ENCODE data around the gene MSLN. TPM values are rescaled to one million over a fixed set of nuclear protein-coding genes. Genes with fewer than 3 reads are reported as not detected.

MSLN gene
- not detected in 2 replicates for total RNA-seq

DNA sequence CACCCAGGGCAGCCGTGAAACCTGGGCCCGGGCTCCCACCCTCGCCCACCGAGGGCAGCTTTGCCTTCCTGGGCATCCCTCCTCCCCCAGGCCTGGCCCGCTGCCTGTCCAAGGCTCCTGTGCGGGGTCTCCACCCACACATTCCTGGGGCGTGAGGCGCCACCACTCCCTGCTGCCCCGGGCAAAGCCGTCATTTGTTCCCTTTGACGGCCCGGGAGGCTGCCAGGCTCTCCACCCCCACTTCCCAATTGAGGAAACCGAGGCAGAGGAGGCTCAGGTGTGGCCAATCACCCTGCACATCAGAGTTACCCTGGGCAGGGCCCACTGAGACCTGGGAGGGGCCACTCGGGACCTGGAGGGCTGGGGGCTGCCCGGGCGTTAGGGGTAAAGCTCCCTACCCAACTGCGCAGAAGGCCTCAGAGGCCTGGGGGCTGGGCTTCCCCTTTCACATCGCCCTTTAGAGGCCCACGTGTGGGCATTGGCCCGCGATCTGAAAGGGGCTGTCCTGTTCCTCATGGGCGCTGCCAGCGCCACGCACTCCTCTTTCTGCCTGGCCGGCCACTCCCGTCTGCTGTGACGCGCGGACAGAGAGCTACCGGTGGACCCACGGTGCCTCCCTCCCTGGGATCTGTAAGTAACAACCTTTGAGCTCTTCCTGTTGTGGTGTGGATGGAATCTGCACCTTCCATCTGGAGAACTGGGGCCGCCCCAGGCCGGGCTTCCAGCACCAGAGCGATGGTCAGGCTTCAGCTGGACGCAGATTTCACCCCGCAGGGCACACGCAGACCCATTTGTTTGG is at the start of gene MSLN:
Gene MSLN (plus strand): TSS at position 190 of the 799 bp plus-strand sequence. CDS start 1,947 bp downstream, outside the sequence.

GRCh38 chr16:714558-715476 is 45.7 kb upstream of the MSLN start, which contains the start of gene METRN:
Gene METRN, plus strand, starts transcription at chr16:715118. Its CDS starts 172 bp downstream, at chr16:715290.

GRCh38 chr16:720990-721764 is 39.4 kb upstream of the MSLN start, which contains the start of gene ANTKMT:
Gene ANTKMT, plus strand, starts transcription at chr16:721146. Its CDS starts 129 bp downstream, at chr16:721275.

GRCh38 chr16:726438-727290 is 33.9 kb upstream of the MSLN start, which contains the start of the genes CCDC78 and HAGHL:
Gene CCDC78, minus strand, starts transcription at chr16:726443. Its CDS starts 76 bp downstream, at chr16:726367.
Gene HAGHL, plus strand, starts transcription at chr16:727106. Its CDS starts 404 bp downstream, at chr16:727510.

DNA sequence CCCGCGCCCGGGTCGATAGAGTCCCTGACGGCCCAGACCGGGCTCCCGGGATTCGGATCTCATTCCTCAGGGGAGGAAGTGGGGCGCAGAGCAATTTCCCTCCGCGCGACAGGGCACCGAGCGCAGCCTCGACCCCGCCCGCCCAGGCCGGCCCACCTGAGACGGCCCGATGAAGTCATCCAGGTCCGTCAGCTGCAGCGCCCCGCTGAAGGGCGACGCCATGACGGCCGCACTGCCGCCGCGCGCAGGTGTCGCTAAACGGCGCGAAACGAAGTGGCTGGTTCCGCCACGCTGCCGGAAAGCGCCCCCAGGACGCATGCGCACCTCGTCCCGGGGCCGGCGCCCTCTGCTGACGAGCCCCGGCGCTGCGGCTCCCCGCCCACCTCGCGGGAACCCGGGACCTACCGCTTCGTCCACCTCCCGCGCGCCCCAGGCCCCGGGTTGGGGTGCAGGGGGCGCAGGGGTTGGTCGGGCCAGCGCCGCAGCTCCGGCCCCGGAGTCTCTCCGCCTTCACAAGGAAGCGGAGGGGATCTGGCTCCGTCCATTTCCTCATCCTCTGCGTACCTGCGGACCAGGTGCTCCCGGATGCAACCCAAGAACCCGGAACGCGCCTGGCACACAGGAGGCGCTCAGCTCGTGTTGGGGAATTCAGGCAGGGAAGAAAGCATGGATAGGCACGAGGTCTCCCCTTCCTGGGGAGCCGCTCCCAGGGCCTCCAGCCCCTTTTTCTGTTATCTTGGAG is 19.6 kb upstream of the MSLN start, which contains the start of gene CIAO3:
Gene CIAO3 (minus strand): TSS at position 234 of the 742 bp plus-strand sequence. CDS start 12 bp downstream, at position 222.

GRCh38 chr16:787978-788398 is 27.5 kb downstream of the MSLN start, which contains the start of gene RPUSD1:
Gene RPUSD1, minus strand, starts transcription at chr16:788381. Its CDS starts 644 bp downstream, at chr16:787737.

GRCh38 chr16:788399-789126 is 28.0 kb downstream of the MSLN start, which contains the start of gene CHTF18:
Gene CHTF18, plus strand, starts transcription at chr16:788620. Its CDS starts 65 bp downstream, at chr16:788685.

DNA sequence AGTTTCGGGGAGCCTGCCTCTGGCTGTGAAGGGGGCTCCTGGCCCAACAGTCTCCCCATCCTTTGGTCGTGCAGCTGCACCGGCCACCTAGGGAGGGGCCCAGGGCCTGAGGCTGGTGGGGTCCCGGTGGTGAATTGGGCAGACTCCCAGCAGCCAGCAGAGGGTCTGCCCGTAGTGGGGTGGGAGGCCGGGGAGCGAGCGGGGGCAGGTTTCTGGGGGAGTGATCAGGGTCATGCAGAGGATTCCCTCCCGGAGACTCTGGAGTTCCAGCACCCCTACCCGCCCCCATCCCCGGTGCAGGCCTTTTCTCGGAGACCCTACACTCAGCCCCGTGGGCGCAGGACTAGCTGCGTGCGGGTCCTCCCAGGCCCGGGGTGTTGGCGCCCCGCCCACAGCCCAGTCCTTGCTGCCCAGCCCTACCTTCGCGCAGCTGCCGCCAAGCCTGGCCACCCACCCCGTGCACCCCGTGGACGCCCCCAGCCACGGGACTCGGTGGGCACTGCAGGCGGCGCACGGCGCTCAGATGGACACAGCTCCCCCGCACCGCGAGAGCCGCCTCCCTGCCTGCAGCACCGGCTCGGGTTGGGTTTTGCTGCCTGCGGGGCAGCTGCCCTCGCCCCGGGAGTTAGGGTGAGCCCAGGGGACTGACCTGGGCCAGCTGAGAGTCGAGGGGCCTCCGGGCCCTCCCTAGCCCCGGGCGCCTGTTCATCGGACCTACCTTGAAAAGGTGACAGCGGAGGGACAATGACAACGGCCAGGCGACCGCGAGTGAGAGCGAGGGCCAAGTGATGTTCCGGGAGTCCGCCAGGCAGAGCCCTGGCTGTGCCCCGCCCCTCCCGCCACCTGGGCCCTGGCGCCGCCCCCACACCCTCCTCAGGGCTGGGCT is 39.7 kb downstream of the MSLN start, which contains the start of gene GNG13:
Gene GNG13 (minus strand): TSS at position 787 of the 886 bp plus-strand sequence. CDS start 1,657 bp downstream, outside the sequence.

Other genes starting within 250 kb of the MSLN start
- gene CAPN15, start 233.0 kb upstream of the MSLN start, total RNA-seq: 32.9 and 43.7 TPM in 2 replicates
- not detected in 2 replicates for gene PRR35, start 200.3 kb upstream of the MSLN start, total RNA-seq
- 2.2 and 6.5 TPM in 2 replicates for gene NHLRC4, start 193.7 kb upstream of the MSLN start, total RNA-seq
- 22.4 and 30.7 TPM in 2 replicates for gene PIGQ, start 190.8 kb upstream of the MSLN start, total RNA-seq
- 11.6 and 18.6 TPM in 2 replicates for gene RAB40C, start 170.7 kb upstream of the MSLN start, total RNA-seq
- gene WFIKKN1, start 129.7 kb upstream of the MSLN start, total RNA-seq: under 0.01 TPM in 1 of 2 replicates, not detected in the other
- 119 and 170 TPM in 2 replicates for gene METTL26, start 124.4 kb upstream of the MSLN start, total RNA-seq
- gene MCRIP2, start 118.9 kb upstream of the MSLN start, total RNA-seq: 28.2 and 41.8 TPM in 2 replicates
- 9.2 and 12.6 TPM in 2 replicates for gene WDR90, start 111.4 kb upstream of the MSLN start, total RNA-seq
- gene RHOT2, start 92.6 kb upstream of the MSLN start, total RNA-seq: 48.6 and 67.3 TPM in 2 replicates
- 2.9 TPM in 1 of 2 replicates, not detected in the other for gene RHBDL1, start 85.1 kb upstream of the MSLN start, total RNA-seq
- 147 and 190 TPM in 2 replicates for gene STUB1, start 80.3 kb upstream of the MSLN start, total RNA-seq
- gene JMJD8, start 76.4 kb upstream of the MSLN start, total RNA-seq: 43.3 and 83.1 TPM in 2 replicates
- 9.7 and 12.8 TPM in 2 replicates for gene WDR24, start 70.3 kb upstream of the MSLN start, total RNA-seq
- gene FBXL16, start 54.9 kb upstream of the MSLN start, total RNA-seq: 1.9 and 2.9 TPM in 2 replicates
- gene METRN, start 45.6 kb upstream of the MSLN start, total RNA-seq: 84.7 and 120 TPM in 2 replicates
- gene ANTKMT, start 39.6 kb upstream of the MSLN start, total RNA-seq: 13.4 and 19.0 TPM in 2 replicates
- gene CCDC78, start 34.3 kb upstream of the MSLN start, total RNA-seq: 1.6 and 4.5 TPM in 2 replicates
- gene HAGHL, start 33.6 kb upstream of the MSLN start, total RNA-seq: 4.0 and 25.1 TPM in 2 replicates
- gene CIAO3, start 19.7 kb upstream of the MSLN start, total RNA-seq: 16.8 and 31.4 TPM in 2 replicates
- gene RPUSD1, start 27.6 kb downstream of the MSLN start, total RNA-seq: 20.0 and 33.5 TPM in 2 replicates
- 16.6 and 22.0 TPM in 2 replicates for gene CHTF18, start 27.9 kb downstream of the MSLN start, total RNA-seq
- gene GNG13, start 40.0 kb downstream of the MSLN start, total RNA-seq: not detected in 2 replicates
- 12.1 and 38.6 TPM in 2 replicates for gene LMF1, start 210.2 kb downstream of the MSLN start, total RNA-seq
- gene SOX8, start 221.0 kb downstream of the MSLN start, total RNA-seq: 2.8 and 5.4 TPM in 2 replicates

Data from cardiac atrium fibroblast (primary cell).